NCI-H1436 treated with DMSO at 0.1 percent for 48 hours (cell line): Measurements from ENCODE around the gene OSTM1.
"Not testable (repeated sequence)": the region's sequence is repeated elsewhere in the genome, so short reads cannot be mapped to it uniquely, and the experiment has no call there.

Source experiments
- DNase-seq: peaks from one replicate; lab custom pipeline; 2025; lab: John Stamatoyannopoulos, UW

The OSTM1 gene

GRCh38 chr6:108020472-108021116 lies 53.9 kb downstream of the OSTM1 start:
- no peak for DNase-seq

- not testable (repeated sequence) for DNase-seq
Observed at GRCh38 chr6:108016283-108016682, 58.3 kb downstream of the OSTM1 start.

GRCh38 chr6:108013787-108014439 lies 60.6 kb downstream of the OSTM1 start:
- no peak for DNase-seq

GRCh38 chr6:108009894-108010293 lies 64.6 kb downstream of the OSTM1 start:
- no peak for DNase-seq

- not testable (repeated sequence) for DNase-seq
Observed at GRCh38 chr6:108009258-108009657, 65.3 kb downstream of the OSTM1 start.

- no peak for DNase-seq
Observed at GRCh38 chr6:108008363-108008762, 66.2 kb downstream of the OSTM1 start.

GRCh38 chr6:108005961-108006360 lies 68.6 kb downstream of the OSTM1 start:
- DNase-seq, result no peak

- no peak for DNase-seq
Observed at GRCh38 chr6:108004861-108005260, 69.7 kb downstream of the OSTM1 start.

GRCh38 chr6:108002365-108003221 lies 71.9 kb downstream of the OSTM1 start:
- no peak for DNase-seq

GRCh38 chr6:108001696-108002231 lies 72.8 kb downstream of the OSTM1 start:
- no peak for DNase-seq

GRCh38 chr6:108000259-108000658 lies 74.3 kb downstream of the OSTM1 start:
- DNase-seq, result not testable (repeated sequence)

GRCh38 chr6:107999341-107999740 lies 75.2 kb downstream of the OSTM1 start:
- no peak for DNase-seq

GRCh38 chr6:107991772-107992550 lies 82.6 kb downstream of the OSTM1 start:
- DNase-seq, result no peak
